Neutrophil (primary cell): Measurements from ENCODE around the gene ARHGAP12.

Source experiments
- H3K27ac ChIP-seq: fragments of 200-600 bp; sonication (generic); 2 replicates; pipeline ENCODE4 v1.5.1; 2016; ENCODE audit warnings: mild to moderate bottlenecking, moderate library complexity
- H3K27me3 ChIP-seq: fragments of 200-600 bp; sonication (generic); 2 replicates; pipeline ENCODE4 v1.6.0; 2016; ENCODE audit warnings: mild to moderate bottlenecking
- H3K36me3 ChIP-seq: fragments of 200-600 bp; sonication (generic); 2 replicates; pipeline ENCODE4 v1.5.1; 2017
- H3K4me1 ChIP-seq, 2 experiments: fragments of 200-600 bp in 1 of 2; sonication (generic) in 1 of 2; 1 replicate in 1 of 2; 2 replicates in 1 of 2; pipeline versions ENCODE4 v1.5.1 to v1.6.1; 2013 to 2016; ENCODE audit warnings: low read depth in 1 of 2, low read length in 1 of 2, mild to moderate bottlenecking in 1 of 2, moderate library complexity in 1 of 2; ENCODE audit not compliant: control insufficient read depth in 1 of 2, insufficient read depth in 1 of 2
- H3K4me3 ChIP-seq, 2 experiments: fragments of 200-600 bp in 1 of 2; sonication (generic) in 1 of 2; 1 replicate in 1 of 2; 2 replicates in 1 of 2; pipeline ENCODE4 v1.5.1; 2013 to 2016; ENCODE audit warnings: low read depth in 1 of 2, low read length in 1 of 2, mild to moderate bottlenecking in 1 of 2, moderate library complexity in 1 of 2
- H3K9me3 ChIP-seq: fragments of 200-600 bp; sonication (generic); 2 replicates; pipeline ENCODE4 v1.5.1; 2016
- CTCF ChIP-seq: fragments of 200-600 bp; sonication (generic); IDR thresholded peaks from 2 replicates; pipeline ENCODE4 v1.5.1; 2016; ENCODE audit warnings: antibody characterized with exemption

The ARHGAP12 gene

DNA sequence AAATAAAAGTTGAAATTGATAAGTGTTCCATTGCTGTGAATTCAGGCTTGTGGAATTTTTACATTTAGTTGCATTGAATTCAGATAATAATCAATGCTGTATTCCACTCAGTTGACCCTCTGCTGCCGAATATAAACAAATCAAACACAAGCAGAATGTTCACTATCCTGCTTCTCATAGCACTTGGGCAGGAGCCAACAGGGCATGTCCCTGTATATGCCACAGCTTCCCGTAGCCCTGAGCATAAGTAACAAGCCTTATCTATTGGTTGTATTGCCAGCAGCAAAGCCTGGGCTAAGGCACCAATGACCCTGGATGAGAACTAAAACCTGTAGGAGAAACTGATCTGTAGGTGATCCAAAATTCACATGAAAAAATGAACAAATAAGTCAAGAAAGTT is 145.9 kb downstream of the ARHGAP12 start:
- Histone ChIP-seq H3K9me3 (no peaks in the 10 kb centered on the region), H3K4me3 (no peak overlapping the region), H3K27me3 (no peaks in the 10 kb centered on the region), H3K27ac (no peak overlapping the region), H3K4me1 (no peaks in the 10 kb centered on the region), H3K36me3 (no peaks in the 10 kb centered on the region)
- no peak for TF ChIP-seq CTCF

GRCh38 chr10:31780717-31781116 is 147.9 kb downstream of the ARHGAP12 start:
- no peak overlapping the region for H3K27ac ChIP-seq
- no peaks in the 10 kb centered on the region for H3K9me3 ChIP-seq
- no peaks in the 10 kb centered on the region for H3K36me3 ChIP-seq
- no peaks in the 10 kb centered on the region for H3K4me1 ChIP-seq
- H3K27me3 ChIP-seq, result no peaks in the 10 kb centered on the region
- no peak for TF ChIP-seq CTCF
- H3K4me3 ChIP-seq, result no peak overlapping the region

GRCh38 chr10:31778627-31779026 is 150.0 kb downstream of the ARHGAP12 start:
- no peak overlapping the region for H3K4me3 ChIP-seq
- H3K4me1 ChIP-seq, result no peaks in the 10 kb centered on the region
- no peaks in the 10 kb centered on the region for H3K9me3 ChIP-seq
- TF ChIP-seq CTCF, result no peak
- H3K36me3 ChIP-seq, result no peaks in the 10 kb centered on the region
- H3K27me3 ChIP-seq, result no peaks in the 10 kb centered on the region
- no peak overlapping the region for H3K27ac ChIP-seq

DNA sequence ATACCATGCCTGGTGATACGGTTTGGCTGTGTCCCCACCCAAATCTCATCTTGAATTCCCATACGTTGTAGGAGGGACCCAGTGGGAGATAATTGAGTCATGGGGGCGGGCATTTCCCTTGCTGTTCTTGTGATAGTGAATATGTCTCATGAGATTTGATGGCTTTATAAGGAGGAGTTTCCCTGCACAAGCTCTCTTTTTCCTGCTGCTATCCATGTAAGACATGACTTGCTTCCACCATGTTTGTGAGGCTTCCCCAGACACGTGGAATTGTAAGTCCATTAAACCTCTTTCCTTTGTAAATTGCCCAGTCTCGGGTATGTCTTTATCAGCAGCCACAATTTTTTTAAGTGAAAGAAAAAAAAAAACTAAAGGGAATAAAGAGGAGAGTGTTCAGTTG is 152.5 kb downstream of the ARHGAP12 start:
- no peak overlapping the region for H3K27ac ChIP-seq
- no peak for TF ChIP-seq CTCF

GRCh38 chr10:31774928-31775650 is 153.5 kb downstream of the ARHGAP12 start:
- no peak overlapping the region for H3K4me3 ChIP-seq
- H3K9me3 ChIP-seq, result no peaks in the 10 kb centered on the region
- no peaks in the 10 kb centered on the region for H3K36me3 ChIP-seq
- no peak for TF ChIP-seq CTCF
- no peak overlapping the region for H3K27ac ChIP-seq
- no peaks in the 10 kb centered on the region for H3K27me3 ChIP-seq
- H3K4me1 ChIP-seq, result no peaks in the 10 kb centered on the region

More for the DNA sequence above, 152.5 kb downstream of the ARHGAP12 start:
- Histone ChIP-seq H3K36me3 (no peaks in the 10 kb centered on the region), H3K9me3 (no peaks in the 10 kb centered on the region), H3K27me3 (no peaks in the 10 kb centered on the region), H3K4me1 (no peaks in the 10 kb centered on the region), H3K4me3 (no peak overlapping the region)
